HepG2 (cell line): ENCODE data around the gene PIKFYVE. TPM values are rescaled to one million over a fixed set of nuclear protein-coding genes. Genes with fewer than 3 reads are reported as not detected.

Source experiments
- ARNTL ChIP-seq: sonication (generic); formaldehyde crosslinking; IDR thresholded peaks from 2 replicates; pipeline ENCODE4 v1.4.0; 2020; ENCODE audit warnings: mild to moderate bottlenecking, missing genetic modification reagents
- HBP1 ChIP-seq: IDR thresholded peaks from 2 replicates; pipeline ENCODE4 v1.6.1; 2016; ENCODE audit warnings: low read depth, control low read depth
- HMG20B ChIP-seq: conservative IDR thresholded peaks from 2 replicates; pipeline ENCODE4 v1.6.1; 2016; ENCODE audit warnings: missing genetic modification reagents, missing compliant biosample characterization
- JDP2 ChIP-seq: sonication (generic); formaldehyde crosslinking; IDR thresholded peaks from 2 replicates; pipeline ENCODE4 v1.8.1; 2022; ENCODE audit warnings: missing genetic modification reagents, borderline replicate concordance
- MIER3 ChIP-seq: IDR thresholded peaks from 2 replicates; pipeline ENCODE4 v1.6.1; 2016; ENCODE audit warnings: missing compliant biosample characterization, borderline replicate concordance
- MXD1 ChIP-seq: sonication (generic); formaldehyde crosslinking; IDR thresholded peaks from 2 replicates; pipeline ENCODE4 v1.4.0; 2020; ENCODE audit warnings: mild to moderate bottlenecking, missing genetic modification reagents
- NCOA1 ChIP-seq: sonication (generic); formaldehyde crosslinking; IDR thresholded peaks from 2 replicates; pipeline ENCODE4 v1.9.0; 2021; ENCODE audit warnings: missing genetic modification reagents
- NFATC3 ChIP-seq: sonication (generic); formaldehyde crosslinking; IDR thresholded peaks from 2 replicates; pipeline ENCODE4 v1.5.1; 2020; ENCODE audit warnings: mild to moderate bottlenecking, missing genetic modification reagents
- NFYB ChIP-seq: sonication (generic); formaldehyde crosslinking; IDR thresholded peaks from 2 replicates; pipeline ENCODE4 v1.4.0; 2020; ENCODE audit warnings: missing genetic modification reagents
- RBFOX2 ChIP-seq: fragments of 200-400 bp; formaldehyde crosslinking; IDR thresholded peaks from 2 replicates; pipeline ENCODE4 v1.6.1; 2017; ENCODE audit warnings: low read depth, mild to moderate bottlenecking, low read length
- RFXANK ChIP-seq: IDR thresholded peaks from 2 replicates; pipeline ENCODE4 v1.6.1; 2016
- SPEN ChIP-seq: sonication (generic); formaldehyde crosslinking; IDR thresholded peaks from 2 replicates; pipeline ENCODE4 v1.5.1; 2020; ENCODE audit warnings: low read depth, mild to moderate bottlenecking, missing genetic modification reagents
- TAF15 ChIP-seq: fragments of 200-400 bp; formaldehyde crosslinking; IDR thresholded peaks from one replicate; pipeline ENCODE4 v1.6.1; 2018; ENCODE audit warnings: mild to moderate bottlenecking, low read depth, low read length; ENCODE audit not compliant: poor library complexity, severe bottlenecking
- THAP7 ChIP-seq: sonication (generic); formaldehyde crosslinking; IDR thresholded peaks from 2 replicates; pipeline ENCODE4 v1.8.1; 2023; ENCODE audit warnings: mild to moderate bottlenecking, missing genetic modification reagents
- TP53 ChIP-seq: sonication (generic); formaldehyde crosslinking; conservative IDR thresholded peaks from 2 replicates; pipeline ENCODE4 v1.4.0; 2020; ENCODE audit warnings: missing genetic modification reagents
- ZEB1 ChIP-seq: IDR thresholded peaks from 2 replicates; pipeline ENCODE4 v1.6.1; 2012; ENCODE audit warnings: mild to moderate bottlenecking, low read depth, inconsistent platforms; ENCODE audit not compliant: insufficient replicate concordance
- ZNF275 ChIP-seq: sonication (generic); formaldehyde crosslinking; IDR thresholded peaks from 2 replicates; pipeline ENCODE4 v1.8.0; 2022; ENCODE audit warnings: missing genetic modification reagents, mild to moderate bottlenecking, inconsistent platforms, borderline replicate concordance
- ZNF335 ChIP-seq: sonication (generic); formaldehyde crosslinking; IDR thresholded peaks from 2 replicates; pipeline ENCODE4 v1.4.0; 2020; ENCODE audit warnings: missing genetic modification reagents
- ZNF710 ChIP-seq: sonication (generic); formaldehyde crosslinking; IDR thresholded peaks from 2 replicates; pipeline ENCODE4 v1.5.0; 2020; ENCODE audit warnings: mild to moderate bottlenecking, missing genetic modification reagents, borderline replicate concordance
- ZNF766 ChIP-seq: sonication (generic); formaldehyde crosslinking; IDR thresholded peaks from 2 replicates; pipeline ENCODE4 v1.5.0; 2020; ENCODE audit warnings: missing genetic modification reagents, borderline replicate concordance
- ZNF780A ChIP-seq: sonication (generic); formaldehyde crosslinking; IDR thresholded peaks from 2 replicates; pipeline ENCODE4 v1.8.0; 2022; ENCODE audit warnings: mild to moderate bottlenecking, missing genetic modification reagents, moderate library complexity
- polyA plus RNA-seq, 8 experiments: library from polyadenylated mRNA; depleted of rRNA in 3 of 8; stranded (reverse) in 7 of 8; unstranded in 1 of 8; fragments of >200 nt; fragmentation: Illumina TruSeq in 4 of 8; extraction: Trizol in 4 of 8; gene quantifications; 2 replicates each; pipeline versions ENCODE4 v1.2.1 to v1.2.3, GENCODE V29; 2011 to 2016; ENCODE audit warnings: low read depth in 4 of 8, missing spikeins in 1 of 8, mixed read lengths in 1 of 8; ENCODE audit not compliant: insufficient read depth in 1 of 8
- total RNA-seq, 5 experiments: library from RNA; depleted of rRNA; stranded (reverse); fragments of >200 nt; fragmentation: Illumina TruSeq; extraction: Trizol; gene quantifications; 2 replicates each; pipeline ENCODE4 v1.2.3, GENCODE V29; 2016; ENCODE audit warnings: low read depth in 1 of 5
- TF ChIP-seq, protein P1 (sequence below): sonication (generic); formaldehyde crosslinking; IDR thresholded peaks from 2 replicates; pipeline ENCODE4 v1.5.1; 2020; ENCODE audit warnings: mild to moderate bottlenecking, missing genetic modification reagents, borderline replicate concordance

The PIKFYVE gene
- total and polyA plus RNA-seq, 2 of the 13 experiments (the other 11 are each of a cell fraction or from before 2014, with no cell fraction given): 20.2 to 21.7 TPM

GRCh38 chr2:208265801-208266552 lies at the start of gene PIKFYVE (continued):
- TF ChIP-seq MIER3: peak; percentile 92; the same call in 1 of the 2 replicates
- peak; percentile 89 for TF ChIP-seq RBFOX2
- TF ChIP-seq NCOA1 (CRISPR knock-in tag): no peak; the same call in 1 of the 2 replicates
- peak; percentile 81; the same call in 1 of the 2 replicates for TF ChIP-seq NFATC3 (CRISPR knock-in tag)
- TF ChIP-seq THAP7: no peak
- TF ChIP-seq JDP2 (CRISPR knock-in tag): no peak; the same call in 1 of the 2 replicates
- TF ChIP-seq, protein P1, sequence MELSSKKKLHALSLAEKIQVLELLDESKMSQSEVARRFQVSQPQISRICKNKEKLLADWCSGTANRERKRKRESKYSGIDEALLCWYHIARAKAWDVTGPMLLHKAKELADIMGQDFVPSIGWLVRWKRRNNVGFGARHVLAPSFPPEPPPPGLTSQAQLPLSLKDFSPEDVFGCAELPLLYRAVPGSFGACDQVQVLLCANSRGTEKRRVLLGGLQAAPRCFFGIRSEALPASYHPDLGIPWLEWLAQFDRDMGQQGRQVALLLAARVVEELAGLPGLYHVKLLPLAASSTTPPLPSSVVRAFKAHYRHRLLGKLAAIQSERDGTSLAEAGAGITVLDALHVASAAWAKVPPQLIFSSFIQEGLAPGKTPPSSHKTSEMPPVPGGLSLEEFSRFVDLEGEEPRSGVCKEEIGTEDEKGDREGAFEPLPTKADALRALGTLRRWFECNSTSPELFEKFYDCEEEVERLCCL: no peak
- no peak; the same call in 1 of the 2 replicates for TF ChIP-seq ZNF766 (CRISPR knock-in tag)
- TF ChIP-seq SPEN: peak; percentile 96
- TF ChIP-seq HBP1: peak; percentile 57
- no peak; the same call in 1 of the 2 replicates for TF ChIP-seq ZNF710 (CRISPR knock-in tag)
- no peak; the same call in 1 of the 2 replicates for TF ChIP-seq RFXANK
- no peak for TF ChIP-seq MXD1
- TF ChIP-seq ZEB1: peak; percentile 14
- peak; percentile 37; the same call in 1 of the 2 replicates for TF ChIP-seq ZNF780A (CRISPR knock-in tag)
- peak; percentile 47; the same call in 1 of the 2 replicates for TF ChIP-seq ZNF275
- TF ChIP-seq ZNF335 (CRISPR knock-in tag): peak; percentile 73
- peak; percentile 77 for TF ChIP-seq NFYB
- TF ChIP-seq ARNTL (CRISPR knock-in tag): peak; percentile 97
- peak; percentile 87 for TF ChIP-seq HMG20B
- no peak; the same call in 1 of the 2 replicates for TF ChIP-seq TP53 (CRISPR knock-in tag)
- TF ChIP-seq TAF15: no peak
